H1 (cell line): Measurements from ENCODE around the gene MUC4. TPM values are rescaled to one million over a fixed set of nuclear protein-coding genes. Genes with fewer than 3 reads are reported as not detected.

ENCODE experiments used
- CTCF ChIA-PET: fragments of 300-600 bp; sonication (Branson Sonifier 250); formaldehyde crosslinking; loops from one replicate; lab custom pipeline; 2021; ENCODE audit not compliant: partially characterized antibody; lab: Charles Lee
- POLR2A ChIA-PET: fragments of 300-600 bp; sonication (Branson Sonifier 250); formaldehyde crosslinking; loops from one replicate; lab custom pipeline; 2021; ENCODE audit warnings: inconsistent platforms; ENCODE audit not compliant: partially characterized antibody; lab: Charles Lee
- DNase-seq, 2 experiments: peaks; one replicate each; pipeline versions ENCODE4 v3.0.0 to v3.0.0-alpha.2; 2010 to 2022; ENCODE audit warnings: low spot score in 2 of 2, low read depth in 1 of 2, mixed read lengths in 1 of 2
- FAIRE-seq: peaks from 2 replicates; lab custom pipeline; 2011; peaks lifted over from hg19 to GRCh38; lab: Jason Lieb, UNC
- H2AFZ ChIP-seq: 2 replicates; pipeline ENCODE4 v1.8.1; 2012; ENCODE audit warnings: low read length, inconsistent platforms
- H2AK5ac ChIP-seq: 2 replicates; pipeline ENCODE4 v1.6.1; 2013; ENCODE audit warnings: low read depth, low read length
- H2BK120ac ChIP-seq: replicated peaks from 2 replicates; pipeline ENCODE3; 2013; ENCODE audit warnings: low read depth, low read length, inconsistent platforms
- H2BK12ac ChIP-seq: 2 replicates; pipeline ENCODE4 v1.6.1; 2013; ENCODE audit warnings: low read depth, low read length
- H2BK15ac ChIP-seq: 2 replicates; pipeline ENCODE4 v1.6.1; 2013; ENCODE audit warnings: low read length
- H2BK20ac ChIP-seq: 2 replicates; pipeline ENCODE4 v1.6.1; 2013; ENCODE audit warnings: low read length
- H2BK5ac ChIP-seq: 2 replicates; pipeline ENCODE4 v1.6.1; 2013; ENCODE audit warnings: low read depth, low read length
- H3K14ac ChIP-seq: 2 replicates; pipeline ENCODE4 v1.6.1; 2013; ENCODE audit warnings: inconsistent platforms; ENCODE audit not compliant: insufficient read length
- H3K18ac ChIP-seq: 2 replicates; pipeline ENCODE4 v1.6.1; 2013; ENCODE audit warnings: low read length; ENCODE audit errors: extremely low read depth
- H3K23ac ChIP-seq: 2 replicates; pipeline ENCODE4 v1.6.1; 2013; ENCODE audit warnings: inconsistent platforms; ENCODE audit not compliant: insufficient read length
- H3K23me2 ChIP-seq: 2 replicates; pipeline ENCODE4 v1.6.1; 2013; ENCODE audit warnings: low read depth, low read length
- H3K27ac ChIP-seq: 2 replicates; pipeline ENCODE4 v1.6.1; 2011; ENCODE audit warnings: low read depth, low read length, inconsistent platforms
- H3K27me3 ChIP-seq, 4 experiments: replicated peaks in 1 of 4; 1 replicate in 1 of 4; 2 replicates in 3 of 4; pipeline versions ENCODE4 v1.6.1 to v1.8.1; 2011 to 2013; ENCODE audit warnings: low read length in 3 of 4, mild to moderate bottlenecking in 3 of 4, inconsistent platforms in 2 of 4, mixed read lengths in 2 of 4, moderate library complexity in 1 of 4; ENCODE audit not compliant: control insufficient read depth in 3 of 4, insufficient read depth in 3 of 4; ENCODE audit errors: extremely low read depth in 1 of 4
- H3K36me3 ChIP-seq, 4 experiments: 2 replicates each; pipeline versions ENCODE4 v1.6.1 to v1.8.1; 2011 to 2013; ENCODE audit warnings: mild to moderate bottlenecking in 4 of 4, low read length in 3 of 4, moderate library complexity in 2 of 4, control low read depth in 1 of 4, inconsistent platforms in 1 of 4; ENCODE audit not compliant: insufficient read depth in 4 of 4, control insufficient read depth in 2 of 4
- H3K4ac ChIP-seq: replicated peaks from 2 replicates; pipeline ENCODE3; 2013; ENCODE audit warnings: low read length, low read depth, mixed read lengths, inconsistent platforms; ENCODE audit not compliant: insufficient read length
- H3K4me1 ChIP-seq, 4 experiments: replicated peaks in 1 of 4; 1 replicate in 1 of 4; 2 replicates in 3 of 4; pipeline versions ENCODE4 v1.6.1 to v1.8.1; 2011 to 2013; ENCODE audit warnings: low read length in 3 of 4, inconsistent platforms in 2 of 4, mixed read lengths in 1 of 4; ENCODE audit not compliant: insufficient read depth in 4 of 4, control insufficient read depth in 3 of 4
- H3K4me2 ChIP-seq, 2 experiments: 2 replicates each; pipeline versions ENCODE4 v1.6.1 to v1.8.1; 2011 to 2013; ENCODE audit warnings: low read depth in 2 of 2, low read length in 2 of 2, control low read depth in 1 of 2, inconsistent platforms in 1 of 2, mild to moderate bottlenecking in 1 of 2; ENCODE audit not compliant: insufficient read depth in 1 of 2
- H3K4me3 ChIP-seq, 4 experiments: fragments of 200-600, 300-600 bp in 1 of 4; sonication (generic), shearing (Covaris generic), sonication (Bioruptor Twin) in 1 of 4; 2 replicates each; pipeline versions ENCODE4 v1.5.1 to v1.8.1; 2011 to 2016; ENCODE audit warnings: low read length in 4 of 4, low read depth in 3 of 4, control low read depth in 2 of 4, inconsistent platforms in 2 of 4, mild to moderate bottlenecking in 2 of 4, mixed read lengths in 1 of 4, moderate library complexity in 1 of 4; ENCODE audit not compliant: insufficient read depth in 2 of 4; ENCODE audit errors: extremely low read depth in 1 of 4
- H3K56ac ChIP-seq: replicated peaks from 2 replicates; pipeline ENCODE3; 2013; ENCODE audit warnings: low read depth, mild to moderate bottlenecking, mixed read lengths, low read length, inconsistent platforms; ENCODE audit not compliant: insufficient read length
- H3K79me1 ChIP-seq: 2 replicates; pipeline ENCODE4 v1.6.1; 2013; ENCODE audit warnings: low read depth, low read length, control low read depth
- H3K79me2 ChIP-seq, 2 experiments: 2 replicates each; pipeline versions ENCODE4 v1.6.1 to v1.8.1; 2012 to 2013; ENCODE audit warnings: low read length in 2 of 2, mild to moderate bottlenecking in 2 of 2, inconsistent platforms in 1 of 2; ENCODE audit not compliant: insufficient read depth in 2 of 2, control insufficient read depth in 1 of 2
- H3K9ac ChIP-seq, 4 experiments: replicated peaks in 1 of 4; 1 replicate in 1 of 4; 2 replicates in 3 of 4; pipeline versions ENCODE4 v1.6.1 to v1.8.1; 2011 to 2013; ENCODE audit warnings: low read depth in 3 of 4, low read length in 3 of 4, control low read depth in 2 of 4, mild to moderate bottlenecking in 2 of 4, moderate library complexity in 2 of 4, inconsistent platforms in 1 of 4; ENCODE audit errors: extremely low read depth in 1 of 4
- H3K9me3 ChIP-seq, 2 experiments: 2 replicates each; pipeline versions ENCODE4 v1.6.1 to v1.8.1; 2012 to 2013; ENCODE audit warnings: mild to moderate bottlenecking in 2 of 2, moderate library complexity in 2 of 2, control low read depth in 1 of 2, inconsistent platforms in 1 of 2, low read depth in 1 of 2, low read length in 1 of 2, mixed read lengths in 1 of 2; ENCODE audit not compliant: insufficient read depth in 2 of 2
- H4K20me1 ChIP-seq, 2 experiments: replicated peaks in 1 of 2; 2 replicates each; pipeline versions ENCODE3 to v1.8.1; 2011 to 2013; ENCODE audit warnings: inconsistent platforms in 2 of 2, low read length in 2 of 2, mild to moderate bottlenecking in 1 of 2; ENCODE audit not compliant: insufficient read depth in 2 of 2, control insufficient read depth in 1 of 2
- H4K5ac ChIP-seq: 2 replicates; pipeline ENCODE4 v1.6.1; 2013; ENCODE audit warnings: low read length, low read depth, mixed read lengths, inconsistent platforms; ENCODE audit not compliant: insufficient read length
- H4K8ac ChIP-seq: 2 replicates; pipeline ENCODE4 v1.8.0; 2013; ENCODE audit warnings: mild to moderate bottlenecking, moderate library complexity, low read length, inconsistent platforms; ENCODE audit not compliant: insufficient read depth; ENCODE audit errors: extremely low read depth
- H4K91ac ChIP-seq: replicated peaks from 2 replicates; pipeline ENCODE3; 2013; ENCODE audit warnings: low read length, mixed read lengths, inconsistent platforms; ENCODE audit not compliant: insufficient read length
- ATF2 ChIP-seq: IDR thresholded peaks from 2 replicates; pipeline ENCODE4 v1.6.1; 2012; ENCODE audit warnings: low read length, inconsistent platforms
- BCL11A ChIP-seq, 2 experiments: IDR thresholded peaks; one replicate each; pipeline ENCODE4 v1.6.1; 2011; ENCODE audit warnings: low read depth in 2 of 2, low read length in 2 of 2, mild to moderate bottlenecking in 2 of 2
- CREB1 ChIP-seq: IDR thresholded peaks from 2 replicates; pipeline ENCODE4 v1.6.1; 2012; ENCODE audit warnings: inconsistent platforms
- JUN ChIP-seq: IDR thresholded peaks from 2 replicates; pipeline ENCODE4 v1.6.1; 2011; ENCODE audit warnings: low read depth, mild to moderate bottlenecking, improper control_type of control experiment, low read length
- POLR2A ChIP-seq, 2 experiments: IDR thresholded peaks; 1 replicate in 1 of 2; 2 replicates in 1 of 2; pipeline ENCODE4 v1.6.1; 2011; ENCODE audit warnings: low read depth in 2 of 2, low read length in 2 of 2, mild to moderate bottlenecking in 2 of 2; ENCODE audit errors: control extremely low read depth in 1 of 2
- POLR2AphosphoS5 ChIP-seq: IDR thresholded peaks from 2 replicates; pipeline ENCODE4 v1.6.1; 2011; ENCODE audit warnings: low read depth, low read length
- POU5F1 ChIP-seq: IDR thresholded peaks from 2 replicates; pipeline ENCODE4 v1.6.1; 2011; ENCODE audit warnings: low read depth, mild to moderate bottlenecking, low read length, moderate library complexity
- RXRA ChIP-seq: IDR thresholded peaks from 2 replicates; pipeline ENCODE4 v1.6.1; 2011; ENCODE audit warnings: low read depth, mild to moderate bottlenecking, low read length, moderate library complexity; ENCODE audit not compliant: insufficient read depth
- SIRT6 ChIP-seq: IDR thresholded peaks from one replicate; pipeline ENCODE4 v1.7.1; 2012; ENCODE audit warnings: low read length, inconsistent platforms
- SP2 ChIP-seq: IDR thresholded peaks from 2 replicates; pipeline ENCODE4 v1.6.1; 2012; ENCODE audit warnings: mild to moderate bottlenecking, low read length, inconsistent platforms
- SP4 ChIP-seq: IDR thresholded peaks from 2 replicates; pipeline ENCODE4 v1.6.1; 2012; ENCODE audit warnings: low read length, inconsistent platforms
- SRF ChIP-seq: IDR thresholded peaks from 2 replicates; pipeline ENCODE4 v1.6.1; 2011; ENCODE audit warnings: mild to moderate bottlenecking, low read depth, low read length, moderate library complexity
- TAF1 ChIP-seq: IDR thresholded peaks from 2 replicates; pipeline ENCODE4 v1.6.1; 2011; ENCODE audit warnings: mild to moderate bottlenecking, low read depth, low read length
- ZNF274 ChIP-seq: IDR thresholded peaks from 2 replicates; pipeline ENCODE4 v1.7.0; 2012; ENCODE audit warnings: low read length, borderline replicate concordance; ENCODE audit errors: extremely low read depth
- WGBS, 2 experiments: shearing (Covaris generic) in 1 of 2; methylation state at CpG; one replicate each; pipeline versions ENCODE4 v1.1.6 to v1.1.7; 2013 to 2015; ENCODE audit warnings: low lambda C conversion rate in 2 of 2, mixed read lengths in 2 of 2, inconsistent platforms in 1 of 2, low coverage in 1 of 2, missing lambda C conversion rate in 1 of 2; ENCODE audit not compliant: insufficient replicate concordance in 2 of 2, insufficient coverage in 1 of 2, insufficient read length in 1 of 2; ENCODE audit errors: extremely low coverage in 1 of 2, missing lambda C conversion rate in 1 of 2; 5-methylcytosine and 5-hydroxymethylcytosine counted together
- polyA plus RNA-seq, 7 experiments: library from polyadenylated mRNA; depleted of rRNA in 3 of 7; stranded (reverse) in 5 of 7; unstranded in 2 of 7; fragments of >200 nt in 5 of 7; fragments of 200-250 nt in 2 of 7; gene quantifications; 1 replicate in 5 of 7; 2 replicates in 1 of 7; 4 replicates in 1 of 7; pipeline versions ENCODE4 v1.2.1 to v1.2.3, GENCODE V29; 2011 to 2013; ENCODE audit warnings: missing spikeins in 2 of 7, mixed read lengths in 2 of 7
- total RNA-seq: library from RNA; stranded (reverse); fragmentation: NEBNext Ultra II Directional; extraction: Animal tissue kit (Norgen Biotek cat#: 25700); gene quantifications from 2 replicates; pipeline ENCODE4 v1.2.1, GENCODE V29; 2021

The MUC4 gene
- total and polyA plus RNA-seq, 2 of the 8 experiments (the other 6 are each of a cell fraction or from before 2014, with no cell fraction given), result 0.89 to 2.0 TPM

GRCh38 chr3:195856410-195857084 is 44.8 kb upstream of the MUC4 start:
- no peak for FAIRE-seq
- no peak for DNase-seq
- H3K14ac ChIP-seq, result no peak overlapping the region
- no peak overlapping the region for H3K4ac ChIP-seq
- no peak overlapping the region for H4K5ac ChIP-seq
- H3K4me3 ChIP-seq, result no peak overlapping the region
- H2AFZ ChIP-seq, result no peak overlapping the region
- no peaks in the 10 kb centered on the region for H3K79me2 ChIP-seq
- no peaks in the 10 kb centered on the region; a peak in 1 of 7 replicates for H3K27me3 ChIP-seq
- no peak overlapping the region for H2BK12ac ChIP-seq
- H2AK5ac ChIP-seq, result no peak overlapping the region
- H2BK120ac ChIP-seq, result no peak overlapping the region
- CTCF ChIA-PET, result interaction anchor here (0.5 to 16.5 kb wide), 14 partner anchors 21 to 297 kb away, joined by 3 to 499 read pairs (median 3); partner anchors contain the start of gene MUC4
- H4K91ac ChIP-seq, result no peak overlapping the region
- no peak overlapping the region for H3K9ac ChIP-seq
- no peak overlapping the region for H2BK20ac ChIP-seq
- TF ChIP-seq SIRT6 (no peak), TAF1 (no peak), POLR2A (IDR thresholded peaks at IDR 0.05; ENCODE audit: control extremely low read depth in 1 of 2, low read depth in 2 of 2, low read length in 2 of 2) (no peak), POLR2AphosphoS5 (no peak), POU5F1 (no peak), BCL11A (IDR thresholded peaks at IDR 0.05; ENCODE audit: low read depth in 2 of 2, low read length in 2 of 2) (no peak), ZNF274 (no peak), SRF (no peak), CREB1 (no peak), RXRA (no peak), ATF2 (no peak), JUN (no peak), SP2 (no peak), SP4 (no peak)
- H4K20me1 ChIP-seq, result no peaks in the 10 kb centered on the region
- no peak overlapping the region for H3K23ac ChIP-seq
- H3K23me2 ChIP-seq, result no peaks in the 10 kb centered on the region
- H4K8ac ChIP-seq, result no peak overlapping the region
- H3K4me1 ChIP-seq, result no peaks in the 10 kb centered on the region; a peak in 2 of 7 replicates
- H3K4me2 ChIP-seq, result no peak overlapping the region
- no peaks in the 10 kb centered on the region for H3K9me3 ChIP-seq
- 83% methylated on average over 14 of the region's 15 CpGs; no CpG with 5 or more reads in 1 of the 2 experiments for WGBS, 2 experiments
- no peaks in the 10 kb centered on the region for H3K36me3 ChIP-seq
- no peak overlapping the region for H2BK15ac ChIP-seq
- no peaks in the 10 kb centered on the region for H3K79me1 ChIP-seq
- H3K56ac ChIP-seq, result no peak overlapping the region
- no peak overlapping the region for H2BK5ac ChIP-seq
- no peak overlapping the region for H3K18ac ChIP-seq
- H3K27ac ChIP-seq, result no peak overlapping the region
- POLR2A ChIA-PET, result no interaction called here
